Measurements from ENCODE around the gene HMGB2.

HMGB2 gene

DNA sequence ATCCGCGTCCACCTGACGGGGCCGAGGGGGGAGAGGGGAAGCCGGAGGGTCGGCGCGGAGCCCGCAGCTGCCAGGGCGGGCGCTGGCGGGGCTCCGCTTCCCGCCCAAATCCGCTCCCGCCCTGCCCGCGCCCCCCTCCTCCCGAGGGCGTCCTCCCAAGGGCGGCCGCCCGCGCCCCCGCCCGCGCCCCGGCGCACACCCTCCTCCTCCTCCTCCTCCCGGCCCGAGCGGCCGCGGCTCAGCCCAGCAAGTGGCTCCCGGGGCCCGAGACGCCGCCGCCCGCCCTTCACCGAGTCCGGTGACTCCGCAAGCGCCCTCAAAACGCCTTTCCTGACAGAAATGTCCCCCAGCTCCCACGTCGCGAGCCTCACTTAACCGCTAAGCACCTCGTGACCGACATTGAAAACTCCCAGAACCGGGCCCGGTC is 487 bp downstream of the HMGB2 start:
- peak; percentile 50 for DNase-seq

DNA sequence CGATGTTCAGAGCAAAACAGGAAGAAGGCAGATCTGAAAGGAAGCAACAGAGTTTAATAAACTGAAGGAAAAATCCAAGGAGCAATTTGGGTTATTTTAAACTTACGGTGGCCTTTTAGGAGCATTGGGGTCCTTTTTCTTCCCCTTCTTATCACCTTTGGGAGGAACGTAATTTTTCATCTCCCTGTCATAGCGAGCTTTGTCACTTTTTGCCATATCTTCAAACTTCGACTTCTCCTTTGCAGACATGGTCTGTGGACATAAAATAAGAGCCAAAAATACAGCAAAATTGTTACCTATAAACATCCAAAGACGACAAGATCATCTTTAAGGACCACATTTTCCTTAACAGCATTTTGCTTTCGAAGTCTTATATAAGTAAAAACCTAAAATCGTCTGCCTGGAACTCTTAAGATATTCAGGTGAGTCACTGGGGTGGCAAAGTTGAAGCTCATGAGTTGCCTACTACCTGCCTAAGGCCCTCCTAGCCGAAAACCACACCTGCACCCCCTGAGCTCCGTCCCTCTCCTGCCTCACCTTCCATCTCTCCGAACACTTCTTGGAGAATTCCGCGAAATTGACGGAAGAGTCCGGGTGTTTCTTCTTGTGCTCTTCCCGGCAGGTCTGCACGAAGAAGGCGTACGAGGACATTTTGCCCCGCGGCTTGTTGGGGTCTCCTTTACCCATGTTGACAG is 1.0 kb downstream of the HMGB2 start:
- DNase-seq = no peak

DNA sequence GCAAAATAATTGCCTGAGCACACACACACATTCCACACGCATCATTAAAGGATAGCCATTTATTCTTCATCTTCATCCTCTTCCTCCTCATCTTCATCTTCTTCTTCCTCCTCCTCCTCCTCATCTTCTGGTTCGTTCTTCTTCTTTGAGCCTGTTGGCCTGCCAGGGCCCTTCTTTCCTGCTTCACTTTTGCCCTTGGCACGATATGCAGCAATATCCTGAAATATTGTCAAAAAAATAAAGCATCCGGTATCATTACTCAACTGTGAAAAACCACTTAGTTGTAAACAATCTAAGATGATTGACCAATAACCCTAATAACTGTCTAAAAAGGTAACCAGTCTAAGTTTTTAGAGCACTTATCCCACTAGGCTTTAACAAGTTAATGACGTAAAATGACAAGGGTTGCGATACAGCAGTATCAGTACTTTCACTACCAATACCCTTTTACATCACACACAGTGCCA is 2.1 kb downstream of the HMGB2 start:
- no peak for DNase-seq

DNA sequence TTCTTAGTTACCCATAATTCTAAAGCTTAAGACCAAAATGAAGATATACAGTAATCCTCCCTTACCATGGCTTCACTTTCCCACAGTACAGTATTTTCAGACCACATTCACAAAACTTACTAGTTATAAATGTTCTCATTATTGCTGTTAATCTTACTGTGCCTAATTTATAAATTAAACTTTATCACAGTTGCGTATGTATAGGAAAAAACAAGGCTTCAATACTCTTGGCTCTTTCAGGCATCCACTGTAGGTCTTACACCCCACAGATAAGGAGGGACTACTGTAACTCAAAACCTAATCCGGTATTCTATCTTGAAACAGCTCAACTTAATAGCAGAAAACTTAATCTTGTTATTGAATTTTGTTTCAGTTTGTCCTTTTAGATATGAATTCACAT is 3.6 kb downstream of the HMGB2 start:
- DNase-seq = no peak

DNA sequence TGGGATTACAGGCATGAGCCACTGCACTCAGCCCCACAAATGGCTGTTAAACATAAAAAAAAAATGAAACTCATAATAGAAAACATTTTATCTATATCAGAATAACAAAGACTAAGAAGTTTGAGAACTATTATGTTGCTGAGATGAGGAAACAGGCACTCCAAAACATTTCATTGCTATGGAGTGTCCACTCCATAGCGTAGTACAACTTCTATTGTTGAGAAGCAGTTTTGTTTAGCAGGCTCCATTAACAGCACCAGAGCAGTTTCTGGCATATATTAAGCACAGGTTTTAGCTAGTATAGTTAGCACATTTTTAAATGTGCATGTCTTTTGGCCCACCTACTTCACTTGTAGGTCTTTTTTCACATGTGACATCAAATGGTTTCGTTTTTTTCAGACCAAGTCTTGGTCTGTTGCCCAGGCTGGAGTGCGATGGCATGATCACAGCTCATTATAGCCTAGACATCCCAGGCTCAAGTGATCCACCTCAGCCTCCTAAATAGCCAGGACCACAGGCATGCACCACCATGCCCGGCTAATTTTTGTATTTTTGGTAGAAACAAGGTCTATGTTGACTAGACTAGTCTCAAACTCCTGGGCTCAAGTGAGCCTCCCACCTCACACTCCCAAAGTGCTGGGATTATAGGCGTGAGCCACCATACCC is 5.8 kb downstream of the HMGB2 start:
- DNase-seq = no peak

DNA sequence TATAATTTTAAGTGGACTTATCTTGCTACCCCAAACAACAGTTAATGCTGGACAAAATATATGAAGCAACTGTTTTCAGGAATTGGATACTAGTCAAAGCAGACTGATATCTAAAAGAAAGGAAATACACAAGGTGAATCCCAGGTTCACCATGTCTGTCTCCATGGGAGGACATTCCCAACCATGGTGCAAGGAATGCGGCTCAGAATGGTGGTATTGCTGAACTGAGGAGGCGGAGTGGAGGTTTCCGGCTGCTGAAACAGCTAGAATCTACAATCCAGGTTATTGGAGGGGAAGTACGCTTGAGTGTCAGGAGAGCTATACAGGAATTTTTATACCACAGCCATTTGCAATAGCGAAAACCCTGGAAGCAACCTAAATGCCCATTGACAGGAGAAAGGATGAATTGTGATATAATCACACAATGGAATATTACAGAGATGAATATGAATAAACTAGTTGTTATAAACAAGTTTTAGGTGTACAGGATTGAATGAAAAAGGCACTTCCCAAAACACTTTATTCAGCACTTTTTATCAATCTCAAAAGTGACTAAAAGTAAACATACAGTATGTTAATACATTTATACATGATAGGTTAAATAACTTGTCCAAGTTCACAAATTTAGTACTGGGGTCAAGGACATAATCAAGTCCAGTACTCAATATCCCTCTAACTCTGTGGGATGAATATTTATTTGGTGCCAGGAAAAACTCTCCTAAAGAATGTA is 9.0 kb downstream of the HMGB2 start:
- DNase-seq = no peak

DNA sequence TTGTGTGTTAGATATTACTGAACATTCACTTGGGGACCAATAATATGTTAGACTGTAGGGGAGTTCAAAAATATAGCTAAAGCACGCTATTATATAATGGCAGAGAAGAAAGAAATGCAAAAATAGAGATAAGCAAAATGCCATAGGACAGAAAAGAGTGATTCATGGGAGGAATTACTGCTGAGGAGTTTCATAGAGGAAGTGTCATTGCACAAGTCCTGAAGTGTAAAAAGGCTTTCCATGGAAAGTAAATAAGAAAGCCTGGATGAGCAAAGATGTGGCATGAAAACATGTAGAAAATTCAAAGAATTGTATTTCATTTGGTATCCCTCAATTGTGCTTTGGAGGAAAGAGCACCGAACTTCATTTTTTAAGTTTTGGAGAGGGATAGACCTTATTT is 14.5 kb downstream of the HMGB2 start:
- DNase-seq = no peak

DNA sequence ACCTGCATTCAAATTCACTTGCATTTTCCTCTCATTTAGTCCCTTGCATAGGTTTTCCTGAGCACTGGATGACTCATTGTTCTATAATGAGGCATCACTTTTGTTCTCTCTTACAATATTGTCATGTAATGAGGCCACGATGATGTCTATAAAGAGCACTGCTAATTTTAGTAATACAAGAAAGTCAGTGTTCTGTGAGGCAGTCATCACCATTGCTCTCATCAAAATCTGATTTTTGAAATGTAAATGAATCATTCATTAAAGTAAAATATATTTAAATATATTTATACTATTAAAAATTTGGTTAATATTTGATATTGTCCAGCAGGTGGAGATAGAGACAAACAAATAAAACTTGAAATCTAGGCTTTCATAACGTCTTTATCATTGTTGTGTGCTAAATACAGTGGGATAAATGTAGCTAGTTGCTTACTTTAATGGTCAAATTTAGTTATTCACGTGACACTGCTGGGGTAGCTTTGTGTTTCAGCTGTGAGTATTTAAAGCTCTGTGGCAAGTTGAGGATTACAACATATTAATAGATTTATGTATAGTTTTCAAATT is 15.4 kb downstream of the HMGB2 start:
- DNase-seq = no peak

DNA sequence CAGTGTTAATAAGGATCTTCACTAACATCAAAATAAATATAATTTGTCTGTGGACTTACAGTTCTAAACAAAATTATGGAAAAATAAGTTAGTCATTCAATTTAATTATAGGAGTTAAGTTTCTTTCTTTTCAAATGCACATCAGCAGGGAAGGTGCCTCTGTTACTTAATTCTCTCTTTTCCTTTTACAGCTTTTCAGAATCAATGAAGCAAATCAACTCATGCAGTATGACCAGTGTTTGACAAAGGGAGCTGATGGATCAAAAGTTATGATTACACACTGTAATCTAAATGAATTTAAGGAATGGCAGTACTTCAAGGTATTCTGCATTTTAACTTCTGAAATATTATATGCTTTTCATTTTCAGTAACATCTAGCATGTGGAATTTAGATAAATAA is 15.9 kb downstream of the HMGB2 start:
- no peak for DNase-seq

DNA sequence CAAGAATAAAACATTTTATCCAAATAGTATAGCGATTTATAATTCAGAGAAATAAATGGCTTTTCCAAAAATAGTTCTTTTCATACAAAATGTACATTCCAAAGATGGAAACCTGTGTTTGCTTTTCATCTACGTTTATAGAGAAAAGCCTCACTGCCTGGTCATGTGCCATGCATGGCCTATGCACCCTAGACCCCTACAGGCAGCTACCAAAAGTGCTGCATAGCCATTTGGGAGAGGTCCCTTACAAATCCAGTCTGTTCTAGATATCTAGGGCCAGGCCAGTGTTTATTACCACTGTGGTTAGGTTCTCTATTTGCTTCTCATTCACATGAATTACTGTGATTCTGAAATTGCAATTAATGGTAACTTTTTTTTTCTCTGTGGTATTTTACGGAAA is 17.2 kb downstream of the HMGB2 start:
- DNase-seq = no peak

DNA sequence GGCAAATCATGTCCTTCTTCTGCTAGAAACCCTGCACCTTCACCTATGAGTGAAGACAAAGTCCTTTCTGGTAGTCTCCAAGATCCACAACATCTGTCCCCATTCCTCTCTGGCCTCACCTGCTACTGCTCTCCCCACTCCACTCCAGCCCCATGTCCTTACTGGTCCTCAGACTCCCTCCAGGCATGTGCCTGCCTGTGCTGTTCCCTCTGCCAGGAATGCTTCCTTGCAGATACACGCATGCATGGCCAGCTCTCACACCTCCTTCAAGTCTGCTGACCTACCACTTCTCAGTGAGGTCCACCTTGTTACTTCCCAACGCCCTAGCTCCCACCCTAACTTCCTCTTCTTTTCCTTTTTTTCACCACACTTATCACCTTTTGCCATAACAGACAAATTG is 18.1 kb downstream of the HMGB2 start:
- DNase-seq = no peak

DNA sequence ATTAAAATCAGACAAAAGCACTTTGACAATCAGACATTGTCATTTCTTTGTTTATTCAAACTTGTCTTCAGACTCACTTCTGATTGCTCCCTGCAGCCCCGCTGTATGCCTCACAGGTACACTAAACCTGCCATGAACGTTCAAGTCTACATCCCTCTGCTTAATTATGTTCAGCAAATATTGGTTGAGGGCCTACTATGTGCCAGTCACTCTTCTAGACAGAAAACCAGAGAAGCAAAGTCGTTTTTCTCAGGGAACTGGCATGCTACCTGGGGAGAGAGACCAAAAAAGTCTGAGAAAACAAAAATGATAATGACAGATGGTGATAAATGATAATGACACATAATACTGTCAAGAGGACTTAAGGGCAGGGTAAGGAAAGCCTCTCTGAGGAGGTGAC is 19.4 kb downstream of the HMGB2 start:
- DNase-seq = no peak

DNA sequence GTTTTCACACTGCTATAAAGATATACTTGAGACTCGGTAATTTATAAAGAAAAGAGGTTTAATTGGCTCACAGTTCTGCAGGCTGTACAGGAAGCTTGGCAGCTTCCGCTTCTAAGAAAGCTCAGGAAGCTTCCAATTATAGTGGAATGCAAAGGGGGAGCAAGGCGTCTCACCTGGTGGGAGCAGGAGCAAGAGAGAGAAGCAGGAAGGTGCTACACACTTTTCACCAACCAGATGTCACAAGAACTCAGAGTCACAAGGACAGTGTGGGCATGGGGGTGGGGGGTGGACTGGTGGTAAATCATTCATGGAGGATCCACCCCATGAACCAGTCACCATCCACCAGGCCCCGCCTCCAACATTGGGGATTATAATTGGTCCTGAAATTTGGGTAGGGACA is 22.8 kb downstream of the HMGB2 start:
- DNase-seq = no peak

DNA sequence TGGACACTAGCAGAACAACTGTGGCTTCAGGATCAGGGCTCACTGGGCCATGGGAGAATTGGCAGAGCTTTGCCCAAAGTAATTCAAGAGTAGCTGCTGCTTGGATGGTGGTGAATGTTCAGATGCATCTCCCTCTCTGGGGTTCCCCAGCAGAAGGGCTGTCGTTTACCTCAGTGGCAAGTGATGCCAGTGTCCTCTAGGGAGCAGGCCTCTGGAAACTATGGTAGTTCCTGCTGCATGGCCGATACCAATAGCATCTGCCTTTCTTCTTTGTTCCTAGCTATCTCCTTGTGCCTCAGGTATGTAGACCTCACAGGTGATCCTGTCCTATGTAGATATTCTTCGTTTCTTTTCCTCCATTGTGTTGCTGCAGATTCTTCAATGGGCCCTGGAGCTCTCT is 26.4 kb downstream of the HMGB2 start:
- DNase-seq = no peak

DNA sequence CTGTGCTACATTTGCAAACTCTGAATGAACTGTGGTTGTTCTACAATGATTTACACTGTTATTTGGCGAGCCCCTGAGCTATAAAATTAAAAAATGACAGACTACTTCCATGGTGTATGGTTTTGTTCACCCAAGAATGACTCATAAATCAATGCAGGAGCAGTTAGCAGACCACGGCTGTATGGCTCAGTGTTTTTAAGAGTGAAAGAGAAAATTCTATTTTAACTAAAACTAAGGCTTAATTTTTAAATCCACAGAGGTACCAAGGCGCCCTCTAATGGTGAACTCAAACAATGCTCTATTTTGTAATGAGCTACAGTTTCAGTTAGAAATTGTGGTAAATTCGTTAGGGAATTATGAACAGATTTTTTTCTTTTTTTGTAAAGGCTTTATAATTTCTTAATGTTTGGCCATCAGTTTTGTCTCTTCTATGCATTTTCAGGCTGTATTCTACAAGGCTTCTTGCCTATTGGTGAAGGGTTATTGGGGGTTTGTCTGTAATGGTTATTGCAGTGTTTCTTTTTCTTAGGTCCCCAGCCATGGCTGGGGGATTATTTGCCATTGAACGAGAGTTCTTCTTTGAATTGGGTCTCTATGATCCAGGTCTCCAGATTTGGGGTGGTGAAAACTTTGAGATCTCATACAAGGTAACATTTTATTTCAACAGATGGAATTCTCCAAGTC is 32.5 kb downstream of the HMGB2 start:
- DNase-seq = no peak

DNA sequence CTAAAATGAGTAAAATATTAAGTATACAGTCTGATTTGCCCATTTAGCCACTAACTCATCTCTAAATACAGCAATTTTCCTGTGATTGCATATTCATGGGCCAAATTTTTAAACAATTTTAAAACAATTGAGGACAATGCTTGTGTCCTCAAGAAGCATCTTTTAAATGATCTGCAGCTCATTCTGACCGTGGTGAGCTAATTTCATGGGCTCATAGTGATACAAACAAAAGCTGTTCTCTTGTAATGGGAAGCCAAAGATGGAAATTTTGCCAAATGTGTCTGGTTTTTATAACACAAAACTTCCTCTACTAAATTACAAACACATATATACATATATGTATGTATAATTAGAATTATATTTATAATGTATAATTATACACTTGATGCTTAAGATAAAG is 39.7 kb downstream of the HMGB2 start:
- DNase-seq = no peak

DNA sequence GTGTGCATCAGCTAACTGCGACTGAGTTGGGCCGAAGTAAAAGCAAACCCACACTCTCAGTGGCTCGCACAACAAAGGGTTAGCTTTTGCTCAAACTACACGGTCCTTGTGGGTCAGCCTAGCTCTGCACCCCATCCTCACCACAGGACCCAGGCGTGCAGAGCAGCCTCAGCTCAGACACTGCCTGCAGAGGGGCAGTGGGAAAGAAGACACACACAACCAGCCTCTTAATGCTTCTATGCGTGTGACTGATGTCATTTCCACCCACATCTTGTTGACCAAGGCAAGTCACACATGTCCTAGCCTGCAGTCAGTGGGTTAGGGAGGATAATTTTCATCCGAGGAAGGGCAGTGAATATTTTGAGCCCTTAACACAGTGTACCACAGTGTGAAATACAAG is 40.5 kb downstream of the HMGB2 start:
- no peak for DNase-seq

DNA sequence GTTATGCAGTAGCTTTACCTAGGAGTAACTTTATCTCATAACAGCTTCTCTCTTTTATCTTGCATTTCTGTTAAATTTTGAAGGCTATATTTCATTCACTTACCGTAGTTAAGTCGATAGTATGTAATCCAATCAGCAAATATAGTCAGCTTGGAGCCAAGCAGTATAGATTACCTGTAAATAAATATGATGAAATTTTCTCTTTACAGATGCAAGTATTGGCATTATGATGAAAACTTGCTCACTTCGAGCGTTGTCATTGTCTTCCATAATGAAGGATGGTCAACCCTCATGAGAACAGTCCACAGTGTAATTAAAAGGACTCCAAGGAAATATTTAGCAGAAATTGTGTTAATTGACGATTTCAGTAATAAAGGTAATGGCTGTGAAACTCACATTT is 42.3 kb downstream of the HMGB2 start:
- DNase-seq = no peak

DNA sequence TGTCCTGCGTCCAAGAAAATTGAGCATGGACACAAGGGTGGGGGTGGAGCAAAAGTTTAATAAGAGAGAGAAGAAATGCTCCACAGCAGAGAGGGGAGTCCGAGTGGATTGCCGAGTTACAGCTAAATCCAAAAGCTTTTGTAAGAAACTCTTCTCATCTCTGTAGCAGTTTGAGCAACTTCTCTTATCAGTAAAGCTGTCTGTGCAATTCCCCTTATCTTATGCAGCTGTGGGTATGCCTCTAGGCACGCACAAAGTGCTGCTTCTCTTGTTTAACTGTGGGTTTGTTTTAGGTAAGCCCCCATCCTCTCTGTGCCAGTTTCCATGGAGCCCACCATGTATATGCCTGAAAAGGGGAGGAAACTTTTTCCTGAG is 44.8 kb downstream of the HMGB2 start:
- DNase-seq = no peak

DNA sequence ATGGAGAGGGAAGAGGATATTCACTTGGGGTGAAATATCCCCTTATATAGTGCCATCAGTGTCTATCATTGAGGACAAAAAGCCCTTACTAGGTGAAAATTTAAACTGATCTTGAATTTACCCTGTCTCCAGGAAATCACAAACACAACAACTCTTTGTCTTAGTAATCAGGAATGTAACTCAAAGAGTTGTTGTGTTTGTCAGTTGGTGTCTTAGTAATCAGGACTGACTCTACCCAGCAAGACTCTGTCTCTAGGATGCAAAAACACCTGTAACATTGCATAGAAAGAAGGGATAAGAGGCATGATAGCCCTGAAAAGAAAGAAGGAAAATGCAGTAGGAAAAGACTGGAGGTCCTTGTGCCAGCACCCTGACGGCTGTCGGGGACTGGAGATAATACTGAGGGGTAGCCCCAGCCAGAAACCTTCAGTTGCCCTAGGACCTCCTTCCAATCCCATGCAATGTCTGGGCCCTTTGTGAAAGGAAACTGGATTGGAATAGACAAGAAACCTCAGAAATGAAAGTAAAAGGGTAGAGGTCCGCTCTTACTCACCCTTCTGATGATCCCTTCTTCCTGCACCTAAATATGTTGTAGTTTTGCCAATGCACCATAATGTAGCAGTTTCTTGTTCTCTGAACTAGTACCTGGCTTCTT is 45.3 kb downstream of the HMGB2 start:
- no peak for DNase-seq

DNA sequence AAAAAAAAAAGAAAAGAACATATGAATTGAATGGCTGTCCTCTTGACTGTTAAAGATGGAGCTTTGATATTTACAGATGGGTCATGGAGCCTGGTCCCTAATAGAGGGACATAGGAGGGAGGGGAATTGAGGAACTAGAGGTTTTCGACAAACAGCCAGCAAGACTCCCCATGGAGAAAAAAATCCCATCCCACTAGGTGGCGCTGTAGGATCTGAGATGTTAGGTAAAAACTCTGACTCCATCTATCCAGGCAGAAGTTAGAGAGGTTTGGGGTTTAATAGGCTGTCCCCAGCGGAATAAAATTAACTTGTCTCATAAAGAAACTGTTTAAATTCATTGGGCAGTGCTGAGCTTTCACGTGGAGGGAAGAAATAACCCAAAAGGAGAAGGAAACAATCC is 45.9 kb downstream of the HMGB2 start:
- peak; percentile 64 for DNase-seq

DNA sequence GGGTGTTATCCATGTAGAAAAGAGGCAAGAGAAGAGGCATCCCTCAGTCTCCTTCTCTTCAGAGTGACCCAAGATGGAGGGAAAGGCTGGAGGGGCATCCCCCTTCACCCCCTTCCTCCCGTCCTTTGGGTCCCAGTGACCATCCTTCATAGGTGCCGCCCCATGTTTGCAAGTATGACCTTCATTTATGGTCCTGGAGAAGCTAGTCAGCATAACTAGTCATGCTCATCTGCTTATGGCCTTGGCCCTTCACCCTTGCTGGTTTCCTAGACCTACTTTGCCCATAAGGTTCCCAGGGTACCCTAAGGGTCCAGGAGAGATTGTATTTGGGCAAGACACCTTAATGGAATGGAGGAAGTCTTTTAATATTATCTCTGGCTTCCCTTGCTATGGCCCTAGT is 46.7 kb downstream of the HMGB2 start:
- DNase-seq = no peak

DNA sequence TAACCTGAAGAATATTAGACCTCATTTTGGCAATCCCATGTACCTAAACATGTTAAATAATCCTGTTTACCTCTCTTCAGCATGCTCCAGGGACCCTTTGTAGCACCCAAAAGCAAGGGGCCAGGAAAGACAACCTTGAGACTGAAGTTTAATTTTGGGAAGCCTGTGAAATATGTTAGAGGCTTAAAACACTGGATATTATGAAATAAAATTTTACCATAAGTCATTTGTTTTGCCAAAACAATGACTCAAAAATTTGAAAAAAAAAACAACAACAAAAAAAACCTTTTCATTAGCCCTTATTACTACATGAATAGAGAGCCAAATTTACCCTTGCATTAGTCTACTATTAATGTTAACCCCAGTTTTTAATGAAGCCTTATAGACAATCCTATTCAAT is 49.7 kb downstream of the HMGB2 start:
- no peak for DNase-seq
